Smooth muscle cell of the brain vasculature (primary cell): ENCODE measurements around the gene KBTBD6.
"Not testable (repeated sequence)": the region's sequence is repeated elsewhere in the genome, so short reads cannot be mapped to it uniquely, and the experiment has no call there.

ENCODE experiments used
- DNase-seq: peaks from one replicate; pipeline ENCODE4 v3.0.0-alpha.2; 2012; ENCODE audit warnings: low read depth, low spot score

Gene KBTBD6

GRCh38 chr13:41132512-41133152 is at the start of gene KBTBD6:
Gene KBTBD6 (minus strand): TSS chr13:41132802. CDS start chr13:41132511, 291 bp downstream.
- peak; percentile 96 for DNase-seq

GRCh38 chr13:41182231-41182630 is 49.6 kb upstream of the KBTBD6 start:
- DNase-seq = no peak

DNA sequence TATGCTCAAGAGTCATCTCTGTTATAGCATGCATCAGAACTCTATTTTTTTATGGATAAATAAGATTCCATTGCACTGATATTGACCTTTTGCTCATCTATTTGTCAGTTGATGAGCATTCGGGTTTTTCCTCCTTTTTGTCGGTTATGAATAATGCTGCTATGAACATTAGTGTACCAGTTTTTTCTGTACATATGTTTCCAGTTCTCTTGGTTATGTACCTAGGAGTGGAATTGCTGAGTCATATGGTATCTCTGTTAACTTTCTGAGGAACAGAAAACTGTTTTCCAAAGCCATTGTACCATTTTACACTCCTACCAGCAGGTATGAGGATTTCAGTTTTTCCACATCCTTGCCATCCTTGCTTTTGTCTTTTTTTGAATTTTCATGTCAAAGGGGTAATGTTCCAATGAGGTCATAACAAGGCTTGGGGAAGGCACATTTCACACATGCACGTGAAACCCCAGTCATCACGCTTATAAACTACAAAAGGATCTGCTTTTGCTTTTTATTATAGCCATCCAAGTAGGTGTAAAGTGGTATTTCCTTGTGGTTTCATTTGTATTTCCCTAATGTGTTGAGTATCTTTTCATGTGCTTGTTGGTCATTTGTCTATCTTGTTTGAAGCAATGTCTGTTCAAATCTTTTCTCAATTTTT is 47.1 kb upstream of the KBTBD6 start:
- no peak for DNase-seq

DNA sequence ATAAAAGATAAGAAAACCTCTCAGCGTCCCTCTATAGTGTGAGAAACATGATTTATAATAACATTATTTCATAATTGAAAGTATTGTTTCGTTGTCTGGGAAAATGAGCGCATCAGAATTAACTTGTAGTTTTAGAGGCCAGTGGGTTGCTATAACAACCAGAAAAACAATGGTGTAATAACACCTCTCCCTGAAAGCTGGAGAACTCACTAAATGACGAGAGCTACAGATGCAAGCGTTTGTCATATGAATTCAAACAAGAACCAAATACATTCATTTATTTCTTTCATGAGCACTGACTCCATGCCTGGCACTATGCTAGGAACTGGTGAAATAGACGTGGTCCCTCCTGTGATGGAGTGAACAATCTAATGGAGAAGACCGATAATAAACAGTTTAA is 45.4 kb upstream of the KBTBD6 start:
- no peak for DNase-seq

- no peak for DNase-seq
Observed at GRCh38 chr13:41177616-41178015, 45.0 kb upstream of the KBTBD6 start.

DNA sequence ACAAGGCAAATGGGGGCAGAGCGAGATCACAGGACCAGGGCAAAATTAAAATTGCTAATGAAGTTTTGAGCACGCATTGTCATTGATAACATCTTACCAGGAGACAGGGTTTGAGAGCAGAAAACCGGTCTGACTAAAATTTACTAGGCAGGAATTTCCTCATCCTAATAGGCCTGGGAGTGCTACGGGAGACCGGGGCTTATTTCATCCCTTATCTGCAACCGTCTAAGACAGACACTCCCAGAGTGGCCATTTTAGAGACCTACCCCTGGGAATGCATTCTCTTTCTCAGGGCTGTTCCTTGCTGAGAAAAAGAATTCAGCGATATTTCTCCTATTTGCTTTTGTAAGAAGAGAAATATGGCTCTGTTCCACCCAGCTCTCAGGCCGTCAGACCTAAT is 43.0 kb upstream of the KBTBD6 start:
- DNase-seq = not testable (repeated sequence)

- DNase-seq = no peak
Observed at GRCh38 chr13:41162151-41162550, 29.5 kb upstream of the KBTBD6 start.

- DNase-seq = no peak
Observed at GRCh38 chr13:41159174-41159573, 26.6 kb upstream of the KBTBD6 start.

- DNase-seq = no peak
Observed at GRCh38 chr13:41157048-41157717, 24.6 kb upstream of the KBTBD6 start.

DNA sequence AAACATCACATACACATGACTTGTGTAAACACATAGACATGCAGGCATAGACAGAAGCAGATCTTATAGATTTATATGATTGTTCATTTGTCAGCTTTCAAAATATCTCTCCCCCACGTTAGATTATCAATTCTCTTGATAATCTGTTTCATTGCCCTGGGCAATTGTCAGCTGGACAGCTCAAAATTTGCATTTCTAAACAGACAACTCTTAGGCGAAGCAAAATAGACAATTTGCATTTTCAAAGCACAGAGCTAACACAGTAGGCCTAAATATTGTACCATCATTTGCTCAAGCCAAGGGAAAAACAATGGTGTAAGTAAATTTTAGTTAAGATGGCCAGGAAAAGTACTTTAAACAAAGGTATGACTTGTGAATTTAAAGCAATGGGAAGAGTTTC is 24.0 kb upstream of the KBTBD6 start:
- DNase-seq = no peak

- no peak for DNase-seq
Observed at GRCh38 chr13:41154042-41154441, 21.4 kb upstream of the KBTBD6 start.

- no peak for DNase-seq
Observed at GRCh38 chr13:41152005-41152404, 19.4 kb upstream of the KBTBD6 start.

DNA sequence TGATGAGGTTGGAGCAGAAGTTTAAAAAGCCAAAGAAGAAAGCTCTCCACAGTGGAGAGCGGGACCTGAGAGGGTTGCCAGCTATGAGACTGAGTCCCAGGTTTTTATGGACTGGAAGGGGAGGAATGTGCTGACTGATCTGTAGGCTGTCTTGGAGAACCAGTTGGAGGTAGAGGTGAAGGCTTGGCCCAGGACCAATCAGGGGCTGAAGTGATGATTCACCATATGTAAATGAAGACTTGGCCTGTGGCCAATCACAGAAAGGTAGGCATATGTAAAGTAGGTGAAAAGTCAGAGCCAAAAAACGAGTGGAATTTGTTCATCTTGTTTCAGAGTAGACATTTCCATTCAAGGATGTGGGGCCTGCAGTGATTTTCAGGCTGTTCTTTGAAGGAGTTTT is 17.5 kb upstream of the KBTBD6 start:
- no peak for DNase-seq

GRCh38 chr13:41148419-41149283 is 16.0 kb upstream of the KBTBD6 start:
- DNase-seq = no peak

GRCh38 chr13:41145136-41145908 is 12.7 kb upstream of the KBTBD6 start:
- no peak for DNase-seq

DNA sequence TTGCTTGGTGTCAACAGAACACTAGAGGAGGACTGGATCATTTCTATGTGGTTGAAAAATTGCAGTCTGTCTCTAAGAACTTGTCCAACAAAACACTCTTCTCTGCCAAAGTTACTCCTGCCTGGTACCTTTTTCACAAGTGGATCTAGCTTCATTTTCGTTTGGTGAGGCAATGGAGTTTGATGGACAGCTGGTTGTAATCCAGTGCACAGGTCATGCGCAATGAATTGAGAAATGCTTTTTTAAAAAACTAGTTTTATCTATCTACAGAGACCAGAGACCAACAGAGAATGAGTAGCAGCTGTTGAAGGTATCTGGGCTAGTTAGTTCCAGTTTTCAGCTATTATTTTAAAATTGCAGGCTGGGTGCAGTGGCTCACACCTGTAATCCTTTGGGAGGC is 12.0 kb upstream of the KBTBD6 start:
- no peak for DNase-seq

DNA sequence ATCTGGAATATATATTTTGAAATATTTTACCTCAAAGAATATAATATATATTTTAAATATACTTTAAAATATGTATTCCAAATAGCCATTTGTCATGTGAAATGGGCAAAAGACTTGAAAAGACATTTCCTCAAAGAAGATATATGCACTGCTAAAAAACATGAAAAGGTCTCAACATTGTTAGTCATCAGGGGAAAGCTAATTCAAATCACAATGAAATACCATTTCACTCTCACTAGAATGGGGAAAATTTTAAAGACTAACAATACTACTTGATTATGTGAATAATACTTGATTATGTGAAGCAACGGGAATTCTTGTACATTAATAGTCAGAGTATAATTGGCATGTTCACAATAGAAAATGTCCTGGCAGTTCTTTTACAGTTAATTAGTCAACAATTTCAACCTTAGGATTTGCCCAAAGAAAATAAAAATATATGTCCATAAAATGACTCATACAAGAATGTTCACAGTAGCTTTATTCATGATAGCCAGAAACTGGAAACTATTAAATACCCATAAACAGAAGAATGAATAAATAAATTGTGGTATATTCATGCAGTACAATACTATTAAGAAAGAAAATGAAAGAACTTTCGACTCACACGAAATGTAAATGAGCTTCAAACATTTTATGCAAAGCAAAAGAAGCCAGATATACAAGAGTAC is 6.8 kb upstream of the KBTBD6 start:
- no peak for DNase-seq

DNA sequence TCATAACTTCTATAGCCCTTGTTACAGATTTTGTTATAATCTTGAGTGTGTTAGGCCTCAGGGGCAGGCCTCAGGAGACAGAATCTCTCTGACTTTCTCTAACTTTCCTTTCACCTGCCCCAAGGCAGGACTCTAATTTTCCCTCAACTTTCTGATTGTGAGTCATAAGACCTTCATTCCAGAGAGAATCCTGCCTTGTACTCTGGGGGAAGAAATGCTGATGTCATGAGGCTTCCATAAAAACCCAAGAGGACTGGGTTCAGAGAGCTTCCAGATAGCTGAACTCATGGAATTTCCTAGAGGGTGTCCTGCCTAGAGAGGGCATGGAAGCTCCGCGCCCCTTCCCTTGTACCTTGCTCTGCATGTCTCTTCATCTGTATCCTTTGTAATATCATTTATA is 5.3 kb upstream of the KBTBD6 start:
- DNase-seq = no peak

DNA sequence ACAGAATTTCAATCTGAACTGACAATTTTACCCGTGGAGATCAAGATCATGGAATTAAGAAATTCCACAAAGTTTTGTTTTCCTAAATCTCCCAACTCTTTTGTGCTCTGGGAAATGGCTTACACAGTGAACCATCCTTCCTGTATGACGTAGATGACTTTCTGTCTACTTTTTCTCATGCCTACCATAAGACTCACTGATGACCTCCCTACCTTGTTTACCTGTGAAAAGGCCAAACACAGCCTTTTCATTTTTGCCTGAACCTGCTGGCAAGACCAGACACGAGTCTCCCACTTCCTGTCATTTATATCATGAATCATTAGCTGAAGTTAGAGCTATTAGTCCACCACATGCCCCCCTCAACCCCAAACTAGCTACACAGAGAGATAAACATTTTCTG is 4.6 kb upstream of the KBTBD6 start:
- DNase-seq = no peak

- no peak for DNase-seq
Observed at GRCh38 chr13:41136396-41137031, 3.9 kb upstream of the KBTBD6 start.
